ENCODE measurements around the gene RUVBL2. TPM values are rescaled to one million over a fixed set of nuclear protein-coding genes. Genes with fewer than 3 reads are reported as not detected.
"Not testable (repeated sequence)": the region's sequence is repeated elsewhere in the genome, so short reads cannot be mapped to it uniquely, and the experiment has no call there.

RUVBL2 gene
- total and polyA plus RNA-seq, 2 of the 4 experiments (the other 2 are of a cell fraction), result 196 to 391 TPM

- H3K14ac ChIP-seq (replicated peaks; ENCODE audit: low read depth, low read length); DNase-seq; H3K56ac ChIP-seq (ENCODE audit: extremely low read depth, insufficient read depth, low read length); H3K4me1 ChIP-seq (ENCODE audit: control insufficient read depth, insufficient read depth, low read length); H3K9ac ChIP-seq (ENCODE audit: low read depth, low read length); POLR2A ChIA-PET (ENCODE audit: unreplicated experiment); H3K4me2 ChIP-seq (ENCODE audit: low read depth, low read length); H2BK15ac ChIP-seq (ENCODE audit: low read depth, low read length); H2BK5ac ChIP-seq (ENCODE audit: low read depth, low read length, poor library complexity, severe bottlenecking); H3K4ac ChIP-seq (ENCODE audit: low read depth, low read length); H2BK20ac ChIP-seq (ENCODE audit: low read depth, low read length); ATAC-seq (ENCODE audit: low read depth); CTCF ChIA-PET; H4K20me1 ChIP-seq (ENCODE audit: insufficient read depth, low read length); H3K36me3 ChIP-seq (ENCODE audit: control insufficient read depth, insufficient read depth, low read length); intact Hi-C loops (cut with micrococcal nuclease); dilution Hi-C loops (cut with HindIII; ENCODE audit: low sequenced_read_pairs, unreplicated experiment); BruUV-seq (replicated peaks); H3K27ac ChIP-seq (ENCODE audit: insufficient read depth, low read length); H3K18ac ChIP-seq (ENCODE audit: low read depth, low read length); H4K91ac ChIP-seq (ENCODE audit: insufficient read depth, low read depth, low read length); H3K23ac ChIP-seq (ENCODE audit: low read depth, low read length); H3K79me1 ChIP-seq (ENCODE audit: low read depth in 1 of 2, low read length in 2 of 2); H2AFZ ChIP-seq (replicated peaks; ENCODE audit: low read length, poor library complexity); in situ Hi-C loops (cut with MboI; ENCODE audit: low sequenced_read_pairs); H2AK5ac ChIP-seq (ENCODE audit: low read depth, low read length); H4K5ac ChIP-seq (ENCODE audit: low read depth, low read length); H3K9me1 ChIP-seq (ENCODE audit: insufficient read depth, low read length); H2BK120ac ChIP-seq (ENCODE audit: low read depth, low read length); H2AK9ac ChIP-seq (replicated peaks; ENCODE audit: low read depth, low read length, poor library complexity); H4K8ac ChIP-seq (ENCODE audit: low read depth in 2 of 2, low read length in 2 of 2); H3K4me3 ChIP-seq (ENCODE audit: insufficient read depth, low read depth, low read length); H3K27me3 ChIP-seq (ENCODE audit: control insufficient read depth, insufficient read depth, low read length); H3K9me3 ChIP-seq (ENCODE audit: control insufficient read depth, insufficient read depth, low read length): not testable (repeated sequence)
- peak; percentile 30 for TF ChIP-seq CTCF (conservative IDR thresholded peaks at IDR 0.05; ENCODE audit: low read depth, low read length)
- 80% methylated on average over 7 of the region's 18 CpGs; no CpG with 5 or more reads in 1 of the 2 experiments for WGBS, 2 experiments (ENCODE audit: extremely low coverage in 2 of 2, insufficient read length in 1 of 2)
Observed at GRCh38 chr19:49036815-49037214, 43.1 kb downstream of the RUVBL2 start, which contains the start of gene CGB1. CGB1 (minus strand) TSS chr19:49036895; CDS start chr19:49036711, 184 bp downstream.

- H2BK20ac ChIP-seq (ENCODE audit: low read depth, low read length); H3K36me3 ChIP-seq (ENCODE audit: control insufficient read depth, insufficient read depth, low read length); H3K56ac ChIP-seq (ENCODE audit: extremely low read depth, insufficient read depth, low read length); H2BK15ac ChIP-seq (ENCODE audit: low read depth, low read length); H3K79me1 ChIP-seq (ENCODE audit: low read depth in 1 of 2, low read length in 2 of 2); H3K14ac ChIP-seq (replicated peaks; ENCODE audit: low read depth, low read length); H3K27me3 ChIP-seq (ENCODE audit: control insufficient read depth, insufficient read depth, low read length); dilution Hi-C loops (cut with HindIII; ENCODE audit: low sequenced_read_pairs, unreplicated experiment); H2AK9ac ChIP-seq (replicated peaks; ENCODE audit: low read depth, low read length, poor library complexity); H3K4me3 ChIP-seq (ENCODE audit: insufficient read depth, low read depth, low read length); H4K5ac ChIP-seq (ENCODE audit: low read depth, low read length); H2BK5ac ChIP-seq (ENCODE audit: low read depth, low read length, poor library complexity, severe bottlenecking); BruUV-seq (replicated peaks); H3K9me3 ChIP-seq (ENCODE audit: control insufficient read depth, insufficient read depth, low read length); H3K9ac ChIP-seq (ENCODE audit: low read depth, low read length); ATAC-seq (ENCODE audit: low read depth); POLR2A ChIA-PET (ENCODE audit: unreplicated experiment); H3K9me1 ChIP-seq (ENCODE audit: insufficient read depth, low read length); H3K18ac ChIP-seq (ENCODE audit: low read depth, low read length); H4K8ac ChIP-seq (ENCODE audit: low read depth in 2 of 2, low read length in 2 of 2); H2AFZ ChIP-seq (replicated peaks; ENCODE audit: low read length, poor library complexity); in situ Hi-C loops (cut with MboI; ENCODE audit: low sequenced_read_pairs); DNase-seq; H3K27ac ChIP-seq (ENCODE audit: insufficient read depth, low read length); H3K4me2 ChIP-seq (ENCODE audit: low read depth, low read length); H3K23ac ChIP-seq (ENCODE audit: low read depth, low read length); H4K20me1 ChIP-seq (ENCODE audit: insufficient read depth, low read length); H2AK5ac ChIP-seq (ENCODE audit: low read depth, low read length); H3K4me1 ChIP-seq (ENCODE audit: control insufficient read depth, insufficient read depth, low read length); intact Hi-C loops (cut with micrococcal nuclease); H4K91ac ChIP-seq (ENCODE audit: insufficient read depth, low read depth, low read length); CTCF ChIA-PET: not testable (repeated sequence)
- H3K4ac ChIP-seq (ENCODE audit: low read depth, low read length), result peak overlapping the region; percentile 7; the same call in 1 of the 2 replicates
- 0 out of 2 replicates have a peak overlapping the region, but pooled peaks have one; percentile 32 for H2BK120ac ChIP-seq (ENCODE audit: low read depth, low read length)
- WGBS, 2 experiments (ENCODE audit: extremely low coverage in 2 of 2, insufficient read length in 1 of 2), result no CpG with 5 or more reads among the region's 8 CpGs
Observed at GRCh38 chr19:49038111-49038510, 44.4 kb downstream of the RUVBL2 start.

Measured in IMR-90 (cell line).